ENCODE data around the gene ITIH3. TPM values are rescaled to one million over a fixed set of nuclear protein-coding genes. Genes with fewer than 3 reads are reported as not detected.

ITIH3 gene
- polyA plus RNA-seq, 1 donor from 2014 or later: not detected

- Histone ChIP-seq H2AFZ (ENCODE audit: low read depth, low read length) (no peak overlapping the region), H3K27me3 (ENCODE audit: insufficient read depth, low read depth, low read length) (no peaks in the 10 kb centered on the region), H3K9me2 (ENCODE audit: insufficient read depth, low read length) (no peaks in the 10 kb centered on the region), H3K4me3 (ENCODE audit: low read length) (no peak overlapping the region), H3F3A (ENCODE audit: insufficient read depth, low read length, poor library complexity, severe bottlenecking) (no peaks in the 10 kb centered on the region), H3K79me2 (replicated peaks; ENCODE audit: insufficient read depth, low read length) (no peaks in the 10 kb centered on the region), H3K4me2 (ENCODE audit: low read length) (no peak overlapping the region), H3K9me3 (ENCODE audit: low read length) (no peaks in the 10 kb centered on the region), H4K20me1 (ENCODE audit: insufficient read depth) (no peaks in the 10 kb centered on the region), H3K9ac (ENCODE audit: low read length) (no peak overlapping the region), H3K36me3 (ENCODE audit: insufficient read depth, low read length) (peaks cover 5% of the 10 kb centered on the region), H3K27ac (ENCODE audit: low read length) (no peak overlapping the region)
- TF ChIP-seq EP300 (conservative IDR thresholded peaks at IDR 0.05; ENCODE audit: poor library complexity, severe bottlenecking): no peak
- TF ChIP-seq MXI1 (conservative IDR thresholded peaks at IDR 0.05; ENCODE audit: poor library complexity, severe bottlenecking): no peak
- TF ChIP-seq REST (IDR thresholded peaks at IDR 0.05; ENCODE audit: borderline replicate concordance): no peak
- no peak for TF ChIP-seq CTCF (IDR thresholded peaks at IDR 0.05; ENCODE audit: poor library complexity, severe bottlenecking)
- TF ChIP-seq EZH2 (IDR thresholded peaks at IDR 0.05; ENCODE audit: borderline replicate concordance, insufficient read depth, low read length, poor library complexity, severe bottlenecking): no peak
- no peak for TF ChIP-seq SMC3 (conservative IDR thresholded peaks at IDR 0.05; ENCODE audit: poor library complexity)
- no peak for TF ChIP-seq POLR2AphosphoS5 (IDR thresholded peaks at IDR 0.05)
- TF ChIP-seq TAF1 (IDR thresholded peaks at IDR 0.05; ENCODE audit: low read depth): no peak
- TF ChIP-seq RAD21 (conservative IDR thresholded peaks at IDR 0.05): no peak
These were observed 37.1 kb downstream of the ITIH3 start for GRCh38 chr3:52831500-52832301.

GRCh38 chr3:52833202-52833601, 38.6 kb downstream of the ITIH3 start:
- Histone ChIP-seq H3K4me2 (ENCODE audit: low read length) (no peak overlapping the region), H3K4me3 (ENCODE audit: low read length) (no peak overlapping the region), H3K36me3 (ENCODE audit: insufficient read depth, low read length) (peaks cover 5% of the 10 kb centered on the region), H3K9me2 (ENCODE audit: insufficient read depth, low read length) (no peaks in the 10 kb centered on the region), H3K79me2 (replicated peaks; ENCODE audit: insufficient read depth, low read length) (no peaks in the 10 kb centered on the region), H3K9me3 (ENCODE audit: low read length) (no peaks in the 10 kb centered on the region), H3K27ac (ENCODE audit: low read length) (no peak overlapping the region), H3K9ac (ENCODE audit: low read length) (no peak overlapping the region), H3K27me3 (ENCODE audit: insufficient read depth, low read depth, low read length) (no peaks in the 10 kb centered on the region), H2AFZ (ENCODE audit: low read depth, low read length) (no peak overlapping the region), H3F3A (ENCODE audit: insufficient read depth, low read length, poor library complexity, severe bottlenecking) (no peaks in the 10 kb centered on the region), H4K20me1 (ENCODE audit: insufficient read depth) (no peaks in the 10 kb centered on the region)
- no peak for TF ChIP-seq MXI1 (conservative IDR thresholded peaks at IDR 0.05; ENCODE audit: poor library complexity, severe bottlenecking)
- TF ChIP-seq RAD21 (conservative IDR thresholded peaks at IDR 0.05): no peak
- TF ChIP-seq SMC3 (conservative IDR thresholded peaks at IDR 0.05; ENCODE audit: poor library complexity): no peak
- no peak for TF ChIP-seq EZH2 (IDR thresholded peaks at IDR 0.05; ENCODE audit: borderline replicate concordance, insufficient read depth, low read length, poor library complexity, severe bottlenecking)

Data from neural cell (in vitro differentiated cells).